ENCODE data around the gene TPD52L1.

Gene TPD52L1

DNA sequence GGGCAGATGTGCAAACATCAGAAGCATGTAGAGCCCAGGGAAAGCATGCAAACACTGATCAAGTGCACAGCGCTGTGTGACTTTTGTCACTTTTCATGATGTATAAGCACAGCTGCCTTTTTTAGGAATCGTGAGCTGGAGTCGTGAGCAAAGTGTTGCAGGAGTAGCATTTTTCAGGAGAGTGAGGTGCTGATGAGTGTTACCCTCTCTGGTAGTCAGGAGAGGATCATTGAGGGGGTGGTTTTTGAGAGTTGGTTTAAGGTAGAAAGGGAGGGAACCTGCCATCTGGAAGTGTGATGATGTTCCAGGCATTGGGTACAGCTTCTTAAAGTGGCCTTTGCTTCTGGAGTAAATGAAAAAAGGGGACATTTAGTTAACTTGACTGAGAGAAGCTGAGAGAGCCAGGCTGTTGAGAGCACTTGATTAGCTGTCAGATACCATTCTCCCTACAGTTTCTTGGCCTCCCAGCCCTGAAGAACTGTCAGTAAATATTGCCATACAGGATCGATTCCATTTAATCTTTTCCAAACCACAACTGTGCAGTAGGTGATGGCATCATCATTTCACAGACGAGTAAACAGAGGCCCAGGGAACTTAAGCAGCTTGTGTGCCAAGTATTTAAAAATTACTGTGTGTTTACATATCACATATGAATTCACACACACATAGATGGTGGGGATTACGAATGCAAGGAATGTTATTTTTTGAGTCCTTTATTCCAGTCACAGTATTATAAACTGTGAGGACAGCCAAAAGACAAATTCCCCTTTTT is 28.9 kb downstream of the TPD52L1 start:
- DNase-seq, result no peak

DNA sequence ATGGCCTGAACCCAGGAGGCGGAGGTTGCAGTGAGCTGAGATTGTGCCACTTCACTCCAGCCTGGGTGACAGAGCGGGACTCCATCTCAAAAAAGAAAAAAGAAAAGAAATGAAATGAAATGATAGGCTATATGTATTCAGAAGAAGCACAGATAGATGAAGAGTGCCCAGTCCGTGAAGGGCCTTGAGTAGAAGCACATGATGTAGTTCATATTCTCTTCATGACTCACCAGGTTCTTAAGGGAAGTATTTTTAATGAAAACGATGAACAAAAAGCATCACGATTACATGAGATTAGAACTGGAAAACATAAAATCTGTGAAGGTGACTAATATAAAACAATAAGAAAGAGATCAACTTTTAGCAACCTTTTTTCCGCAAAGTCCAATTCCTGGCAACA is 29.8 kb downstream of the TPD52L1 start:
- no peak for DNase-seq

DNA sequence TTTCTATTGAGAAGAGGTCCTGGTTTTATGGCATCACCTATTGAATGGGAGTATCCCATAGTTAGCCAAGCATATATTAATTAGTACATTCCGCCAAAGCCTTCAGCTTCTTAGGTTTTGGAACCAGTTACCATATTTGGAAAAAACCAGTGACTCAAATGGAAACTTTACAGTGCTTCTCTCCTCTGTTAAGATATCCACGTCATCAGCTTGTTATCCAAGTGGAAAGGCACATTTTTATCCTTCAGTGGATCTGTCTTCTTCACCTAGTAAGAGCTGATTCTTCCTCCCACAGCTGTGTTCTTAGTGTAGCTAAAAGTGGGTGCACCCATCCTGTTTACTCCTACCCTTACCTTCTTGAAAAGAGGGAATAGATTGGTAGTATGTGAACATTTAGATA is 34.5 kb downstream of the TPD52L1 start:
- DNase-seq, result no peak

DNA sequence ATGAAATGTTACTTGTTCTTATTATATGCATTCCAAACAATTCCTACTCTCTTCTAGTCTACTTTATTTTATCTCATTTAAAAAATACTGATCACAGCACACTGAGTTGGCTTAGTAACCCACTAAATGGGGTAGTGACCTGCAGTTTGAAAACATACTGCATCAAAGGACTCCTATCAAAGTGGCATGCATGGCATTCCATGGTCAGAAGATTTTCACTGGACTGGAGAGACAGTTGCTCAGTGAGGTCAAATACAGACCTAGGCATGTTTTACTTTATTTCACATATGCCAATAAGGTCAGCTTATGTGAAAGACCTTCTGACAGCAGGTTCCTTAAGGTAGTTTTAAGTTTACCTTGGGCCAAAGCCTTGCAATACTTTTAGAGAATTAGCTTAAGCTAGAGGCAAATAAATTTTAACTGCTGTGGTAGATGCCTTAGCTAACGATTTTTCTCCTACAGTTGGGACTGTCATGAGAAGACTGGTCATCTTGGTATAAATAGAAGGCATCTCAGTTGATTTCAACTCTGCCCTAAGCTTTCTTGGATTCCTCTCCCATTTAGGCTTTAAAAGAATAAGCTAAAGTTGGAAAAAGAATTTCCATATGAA is 35.1 kb downstream of the TPD52L1 start:
- no peak for DNase-seq

DNA sequence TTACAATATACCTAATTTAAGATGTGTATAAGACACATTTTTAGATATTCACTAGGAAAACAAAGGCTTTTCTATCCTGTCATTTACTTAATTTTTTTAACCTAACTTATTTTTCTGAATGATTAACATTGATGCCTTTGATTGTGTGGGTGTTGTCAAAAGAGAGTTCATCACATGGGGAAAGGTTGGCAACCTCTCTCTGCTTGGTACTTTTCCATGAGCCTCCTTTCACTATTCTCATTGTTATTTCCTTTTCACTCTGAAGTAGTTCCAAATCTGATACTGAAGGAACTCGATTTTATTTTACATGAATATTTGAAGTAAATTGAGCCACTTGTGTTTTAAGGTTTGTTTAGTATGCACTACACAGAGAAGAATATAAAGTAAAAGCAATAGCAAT is 35.9 kb downstream of the TPD52L1 start:
- no peak for DNase-seq

DNA sequence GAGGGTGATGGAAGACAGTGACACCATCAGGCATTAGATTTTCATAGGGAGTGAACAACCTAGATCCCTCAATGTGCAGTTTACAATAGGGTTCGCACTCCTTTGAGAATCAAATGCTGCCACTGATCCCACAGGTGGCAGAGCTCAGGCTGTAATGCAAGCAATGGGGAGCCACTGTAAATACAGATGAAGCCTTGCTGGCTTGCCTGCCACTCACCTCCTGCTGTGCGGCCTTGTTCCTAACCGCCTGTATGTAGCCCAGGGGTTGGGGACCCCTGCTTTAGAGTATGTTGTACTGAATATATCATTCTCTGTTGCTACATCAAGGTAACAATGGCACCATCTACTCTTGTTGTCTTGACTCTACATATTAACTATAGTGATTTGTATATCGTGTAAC is 37.1 kb downstream of the TPD52L1 start:
- DNase-seq, result no peak

DNA sequence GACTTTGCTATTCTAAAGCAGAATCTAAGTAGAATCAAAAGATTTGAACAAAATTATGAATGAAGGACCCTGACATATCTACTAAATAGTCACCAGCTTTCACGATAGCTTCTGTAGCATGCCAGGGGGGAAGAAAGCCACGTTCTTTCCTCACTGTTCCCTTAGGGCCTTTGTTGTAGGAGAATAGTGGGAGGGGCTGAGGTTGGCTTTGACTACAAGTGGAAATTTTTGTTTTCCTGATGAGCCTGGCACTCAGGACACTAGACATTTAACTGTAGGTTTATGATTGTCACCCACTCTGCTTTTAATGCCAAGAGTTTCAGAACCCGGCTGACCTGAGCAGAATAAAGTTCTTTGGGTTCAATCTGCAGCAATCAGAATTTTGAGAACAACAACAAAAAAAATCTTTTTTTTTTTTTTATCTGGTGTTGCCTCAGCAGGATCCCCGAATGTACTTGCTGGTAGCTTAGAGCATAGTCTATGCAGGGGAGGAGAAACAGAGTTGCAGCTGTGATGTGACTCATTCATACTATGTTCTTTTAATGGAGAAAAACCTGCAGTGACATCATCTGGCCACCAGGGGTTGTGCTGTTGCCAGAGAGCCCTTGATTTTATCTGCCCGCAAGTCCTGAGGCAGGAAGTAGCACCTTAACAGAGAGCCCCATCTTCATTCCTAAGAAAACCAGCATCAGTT is 38.5 kb downstream of the TPD52L1 start:
- peak; percentile 2 for DNase-seq

DNA sequence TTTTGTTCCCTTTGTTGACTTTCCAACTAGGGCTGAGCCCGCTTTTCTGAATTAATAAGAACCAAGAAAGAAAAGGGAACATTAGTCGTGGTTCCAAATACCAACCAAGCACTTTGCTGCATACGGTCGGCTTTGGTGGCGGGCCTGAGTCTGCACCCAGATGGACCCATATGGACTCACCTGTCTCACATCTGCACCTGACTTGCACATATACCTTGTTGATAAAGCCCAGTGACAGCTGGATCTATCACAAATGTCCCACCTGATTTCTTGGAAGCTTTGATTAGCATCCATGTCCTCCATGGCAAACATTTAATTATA is 39.0 kb downstream of the TPD52L1 start:
- DNase-seq, result no peak

DNA sequence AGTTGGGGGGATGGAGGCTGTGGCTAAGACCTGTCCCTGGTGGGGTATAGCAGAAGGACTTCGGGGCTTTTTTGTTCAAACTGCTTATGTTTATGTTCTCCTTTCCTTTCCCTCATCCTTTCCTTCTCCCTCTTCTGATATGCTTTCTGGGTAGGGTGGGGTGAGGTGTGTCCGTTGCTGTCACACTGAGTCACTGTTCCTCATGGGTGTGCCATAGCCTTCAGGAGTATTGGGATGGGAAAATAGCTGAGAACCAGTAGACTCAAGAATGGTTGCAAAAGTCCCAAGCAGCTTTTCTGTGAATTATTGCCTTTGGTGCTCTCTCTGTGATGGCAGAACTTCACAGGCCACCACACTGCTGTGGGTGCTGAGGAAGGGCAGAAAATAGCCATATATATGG is 39.6 kb downstream of the TPD52L1 start:
- no peak for DNase-seq

DNA sequence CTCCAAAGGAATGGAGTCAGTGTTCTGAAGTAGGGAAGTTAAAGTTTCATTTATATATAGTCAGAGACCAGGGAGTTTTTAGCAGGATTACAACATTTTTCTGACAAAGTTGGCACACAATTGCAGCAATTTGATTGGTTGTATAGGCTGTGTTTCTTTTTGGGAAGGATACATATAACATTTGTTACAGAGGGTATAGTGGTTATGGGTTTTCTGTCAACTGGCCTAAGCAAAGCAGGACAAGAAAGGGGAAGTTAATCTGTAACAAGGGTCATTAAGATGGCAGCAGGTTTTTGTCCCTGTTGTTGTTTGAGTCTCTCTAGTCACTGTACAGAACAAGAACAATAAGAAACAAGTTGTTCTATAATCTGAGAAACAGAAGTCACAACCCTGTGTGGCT is 41.4 kb downstream of the TPD52L1 start:
- no peak for DNase-seq

DNA sequence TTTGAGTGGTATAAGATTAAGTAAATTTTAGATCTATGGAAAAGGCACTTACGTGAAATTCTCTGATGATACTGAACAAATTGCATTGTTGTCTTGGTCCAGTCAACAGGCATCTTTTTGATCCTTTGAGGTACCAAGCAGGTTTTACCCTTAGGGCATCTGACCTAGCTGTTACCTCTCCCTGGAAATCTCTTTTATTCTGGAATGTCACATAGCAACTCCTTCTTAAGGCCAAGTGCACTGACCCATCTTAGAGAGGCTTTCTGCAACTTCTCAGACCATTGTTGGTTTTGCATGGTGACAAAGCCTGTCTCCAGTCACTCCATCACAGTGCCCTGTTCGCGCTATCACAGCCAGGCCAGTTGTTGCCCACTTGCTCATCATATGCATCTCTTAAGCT is 42.0 kb downstream of the TPD52L1 start:
- no peak for DNase-seq

DNA sequence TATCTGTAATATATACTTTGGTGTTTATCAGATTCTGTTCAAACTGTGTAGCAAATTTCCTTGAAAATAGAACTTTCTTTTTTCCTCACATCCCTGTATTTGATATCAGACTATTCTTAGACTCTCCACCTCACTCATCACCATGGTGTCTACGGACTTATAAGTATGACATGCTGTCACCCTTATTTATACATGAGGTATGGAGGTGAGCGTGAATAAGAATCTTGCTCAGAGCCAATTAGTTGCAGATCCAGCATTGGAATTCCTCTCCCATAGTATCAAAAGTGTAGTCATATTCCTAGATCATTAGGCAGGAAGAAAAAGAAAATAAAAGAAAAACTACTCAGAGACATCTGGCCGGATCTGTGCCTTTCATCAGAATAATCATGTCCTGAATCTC is 43.0 kb downstream of the TPD52L1 start:
- no peak for DNase-seq

DNA sequence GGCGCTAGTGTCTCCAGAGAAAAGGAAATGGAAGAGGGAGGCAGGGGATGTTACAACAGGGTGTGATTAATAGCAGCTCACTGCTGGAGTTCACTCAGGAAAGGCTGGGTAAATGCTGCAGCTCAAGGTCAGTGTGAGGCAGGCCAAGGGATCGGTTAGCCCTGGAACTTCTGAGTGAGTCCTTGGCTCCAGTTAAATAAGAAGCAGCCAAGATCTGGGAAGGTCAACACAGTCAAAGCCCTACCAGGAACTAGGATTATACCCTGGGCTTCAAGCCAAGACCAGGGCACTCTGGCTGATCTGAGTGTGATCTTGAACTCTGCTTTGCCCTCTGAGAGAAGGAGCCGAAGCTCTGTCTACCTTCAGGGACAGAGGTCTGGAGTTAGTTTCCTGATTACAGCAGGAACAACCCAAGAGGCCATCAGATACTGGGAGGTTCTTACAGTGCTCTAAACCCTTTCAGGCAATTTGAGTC is 44.3 kb downstream of the TPD52L1 start:
- no peak for DNase-seq

DNA sequence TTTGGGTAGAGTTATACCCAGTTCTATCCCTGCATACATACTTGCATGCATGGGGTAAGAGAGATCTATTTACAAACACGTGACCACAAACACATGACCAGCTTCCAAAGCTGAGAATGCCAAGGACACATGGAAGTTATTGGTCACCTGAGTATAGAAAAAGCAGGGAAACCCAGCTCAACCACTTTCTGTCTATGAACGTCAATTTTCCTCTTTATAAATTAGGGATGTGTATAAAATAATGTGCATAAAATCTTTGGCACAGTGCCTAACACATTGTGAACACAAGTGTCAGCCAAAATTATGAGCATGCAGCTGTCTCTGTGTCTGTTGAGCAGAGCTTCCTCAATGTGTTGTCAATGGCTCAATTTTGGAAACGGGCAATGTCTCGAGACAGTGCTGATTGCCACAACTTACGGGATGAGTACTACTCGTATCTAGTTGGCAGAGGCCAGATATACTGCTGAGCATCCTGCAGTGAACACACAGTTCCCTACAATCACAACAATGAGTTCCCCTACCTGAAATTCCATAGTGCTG is 44.9 kb downstream of the TPD52L1 start:
- no peak for DNase-seq

DNA sequence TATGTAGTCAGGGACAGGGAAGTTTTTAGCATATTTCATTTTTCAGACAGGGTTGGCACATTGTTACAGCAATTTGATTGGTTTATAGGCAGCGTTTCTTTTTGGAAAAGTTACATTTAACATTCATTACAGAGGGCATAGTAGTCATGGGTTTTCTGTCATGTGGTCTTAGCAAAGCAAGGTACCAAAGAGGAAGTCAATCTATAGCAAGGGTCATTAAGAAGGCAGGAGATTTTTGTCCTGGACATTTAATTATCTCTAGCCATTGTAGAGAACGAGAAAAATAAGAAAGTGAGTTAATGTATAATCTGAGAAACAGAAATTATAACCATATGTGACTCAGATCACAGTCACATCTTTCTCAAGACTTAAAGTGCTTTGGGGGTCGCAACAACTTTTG is 47.4 kb downstream of the TPD52L1 start:
- no peak for DNase-seq

DNA sequence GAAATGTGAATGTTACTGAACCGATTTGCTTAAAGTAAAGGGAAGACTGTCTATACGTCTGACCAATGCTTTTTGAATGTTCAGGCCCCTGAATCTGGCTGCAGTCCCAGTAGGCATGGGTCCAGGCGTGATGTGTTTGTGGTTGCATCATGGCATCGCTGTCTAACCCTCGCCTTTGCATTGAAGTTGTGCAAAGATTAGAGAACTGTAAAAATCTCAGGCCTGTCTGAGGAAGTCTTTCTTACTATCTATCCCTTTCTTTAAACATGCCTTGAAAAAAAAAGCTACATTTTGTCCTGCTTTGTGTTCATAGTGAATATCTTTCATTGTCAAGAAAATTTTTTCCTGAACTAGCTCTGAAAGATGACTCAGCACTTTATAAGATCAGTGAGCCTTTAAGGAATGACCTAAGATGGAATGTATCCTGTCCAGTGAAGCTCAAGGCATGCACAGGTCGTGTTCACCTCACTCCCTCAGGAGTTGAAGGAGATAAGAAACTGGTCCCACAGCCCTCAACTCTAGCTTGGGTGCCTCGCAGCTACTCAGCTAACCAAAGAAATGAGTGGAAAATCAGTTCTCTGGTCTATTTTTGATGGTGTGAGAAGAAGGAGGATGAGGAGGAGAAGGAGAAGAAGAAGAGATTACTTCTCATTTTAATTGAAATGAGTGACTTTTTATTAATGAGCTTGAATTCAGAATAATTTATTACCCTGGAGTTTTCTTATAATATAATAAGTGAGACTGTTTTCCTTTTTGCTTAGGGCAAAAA is 48.6 kb downstream of the TPD52L1 start:
- no peak for DNase-seq

DNA sequence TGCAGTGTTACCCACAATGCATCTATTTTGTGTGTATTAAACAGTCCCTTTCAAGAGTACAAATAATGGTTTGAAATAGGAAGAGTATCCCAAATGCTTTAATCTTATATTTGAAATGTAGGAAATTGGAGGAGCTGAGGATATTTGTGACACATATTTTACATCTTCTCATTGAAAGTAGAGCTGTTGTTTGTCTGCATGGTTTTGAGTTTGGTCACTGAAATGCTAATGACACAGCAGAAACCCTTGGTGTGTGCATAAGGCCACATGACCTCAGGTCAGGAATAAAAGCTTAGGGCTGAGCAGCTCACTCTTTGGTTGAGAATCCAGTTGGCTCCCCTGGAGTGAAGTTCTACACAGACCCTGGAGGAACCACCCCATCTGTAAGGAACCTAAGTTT is 49.8 kb downstream of the TPD52L1 start:
- no peak for DNase-seq

DNA sequence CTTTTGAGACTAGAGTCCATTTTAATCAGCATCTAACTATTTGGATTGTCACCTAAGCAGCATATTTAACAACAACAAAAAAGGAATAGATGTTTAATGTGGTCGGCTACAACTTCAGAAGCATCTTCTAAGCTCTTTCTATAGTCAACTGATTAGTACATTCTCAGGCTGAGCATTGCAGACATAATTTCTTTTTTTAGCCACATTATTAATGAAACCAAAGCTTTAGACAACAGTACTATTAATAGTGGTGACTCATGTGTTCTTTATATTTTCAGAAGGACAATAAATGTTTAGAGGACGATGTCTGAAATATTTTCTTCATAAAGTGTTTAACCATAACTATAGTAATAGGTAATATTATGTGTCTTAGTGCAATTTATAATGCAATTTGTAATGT is 52.4 kb downstream of the TPD52L1 start:
- no peak for DNase-seq

DNA sequence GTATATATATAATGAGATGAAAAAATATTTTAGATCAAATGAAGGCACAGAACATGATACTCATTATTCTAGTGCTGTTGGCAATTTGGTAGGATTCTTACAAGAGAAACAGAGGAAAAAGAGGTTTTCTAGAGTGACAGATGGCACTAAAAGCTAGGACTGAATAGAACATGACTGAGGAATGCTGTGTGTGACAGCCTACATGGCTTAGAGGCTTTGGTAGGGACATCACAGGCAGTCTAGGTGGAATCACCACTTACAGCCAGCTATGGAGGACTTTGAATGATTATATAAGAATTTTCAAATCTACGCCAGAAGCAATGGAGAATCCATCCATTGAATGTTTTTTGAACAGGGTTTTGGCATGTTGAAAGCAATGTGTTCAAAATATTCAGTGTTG is 52.8 kb downstream of the TPD52L1 start:
- DNase-seq, result no peak

DNA sequence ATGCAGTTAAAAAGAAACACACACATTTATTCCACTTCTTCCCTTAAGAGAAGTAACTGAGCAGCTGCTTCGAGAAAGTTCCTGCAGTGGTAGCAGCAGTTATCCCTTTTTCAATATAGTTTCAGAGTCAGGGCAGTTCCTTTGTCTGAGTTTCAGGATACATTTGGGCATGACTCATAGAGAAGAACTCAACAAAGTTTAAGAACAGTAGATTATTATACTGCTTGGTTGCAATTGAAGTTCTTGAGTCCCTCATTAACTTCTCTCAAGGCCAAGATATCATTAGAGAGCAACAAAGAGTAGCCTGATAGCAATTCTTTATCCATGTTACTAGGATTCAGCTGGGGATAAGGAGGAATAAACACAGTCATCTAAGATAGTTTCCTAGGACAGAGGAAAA is 54.4 kb downstream of the TPD52L1 start:
- no peak for DNase-seq

DNA sequence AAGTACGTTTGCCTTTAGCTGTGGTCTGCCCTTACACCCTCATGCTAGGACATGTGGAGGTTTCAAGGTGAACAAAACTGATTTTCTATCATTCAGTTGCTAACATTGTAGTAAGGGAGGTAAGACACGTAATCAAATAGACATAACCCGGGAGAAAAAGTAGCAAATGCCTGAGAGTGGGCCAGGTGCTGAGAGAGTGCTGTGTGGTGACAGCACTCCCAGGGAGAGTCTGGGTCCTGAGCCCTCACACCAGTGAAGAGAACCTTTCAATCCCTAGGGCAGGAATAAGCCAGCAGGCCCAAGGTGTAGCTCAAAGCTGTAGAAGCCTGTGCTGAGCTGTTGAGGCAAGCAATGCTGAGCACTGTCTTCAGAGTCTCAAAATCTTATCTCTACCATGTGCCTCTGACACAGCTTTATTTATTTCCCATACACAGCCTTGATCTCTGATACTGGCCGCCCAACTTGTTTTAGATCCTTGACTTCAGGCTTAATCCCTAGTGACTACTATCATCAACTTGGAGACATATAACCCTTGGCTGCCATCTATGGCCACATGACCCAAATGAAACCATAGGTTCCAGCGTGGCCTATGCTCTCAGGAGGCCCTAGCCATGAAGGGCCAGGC is 55.2 kb downstream of the TPD52L1 start:
- no peak for DNase-seq

DNA sequence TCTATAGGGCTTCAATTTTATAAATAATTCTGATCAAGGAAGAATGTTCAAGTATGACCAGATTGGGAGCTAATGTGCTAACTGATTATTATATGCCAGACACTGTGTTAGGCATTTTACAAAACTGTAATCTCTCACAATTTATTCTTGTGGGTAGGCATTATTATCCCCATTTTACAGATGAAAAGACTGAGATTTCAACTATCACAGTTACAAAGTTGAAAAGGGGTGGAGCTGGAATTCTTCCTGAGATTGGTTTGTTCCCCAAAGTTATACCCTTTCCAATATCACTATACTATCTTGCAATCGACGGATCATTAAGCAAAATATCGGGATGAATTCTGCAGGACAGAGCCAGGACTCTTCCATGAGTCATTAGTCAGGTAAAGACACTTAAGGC is 57.1 kb downstream of the TPD52L1 start:
- DNase-seq, result no peak

DNA sequence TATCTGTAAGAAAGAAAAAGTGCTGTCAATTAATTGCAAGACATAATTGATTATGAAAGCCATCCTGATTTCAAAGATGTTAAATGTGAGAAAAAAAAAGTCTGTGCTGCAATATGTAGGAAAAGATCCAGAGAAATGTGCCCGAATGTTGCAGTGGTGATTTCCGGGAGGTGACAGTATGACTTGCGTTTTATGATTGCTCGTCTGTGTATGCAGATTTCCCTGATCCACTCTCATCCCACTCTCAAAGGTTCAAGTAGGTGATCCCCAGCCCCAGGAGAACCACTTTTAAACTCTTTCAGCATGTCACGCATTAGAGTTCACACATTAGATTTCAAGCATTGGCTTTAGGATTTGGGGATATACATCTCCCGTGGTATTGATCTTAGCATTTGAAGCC is 57.8 kb downstream of the TPD52L1 start:
- peak; percentile 7 for DNase-seq
